SU-DHL-6 (cell line): ENCODE data around the gene MCTP1.

Experiments
- H2AFZ ChIP-seq: fragments of 200-600 bp; sonication (generic); 2 replicates; pipeline ENCODE4 v1.6.1; 2014; ENCODE audit warnings: low read depth, mild to moderate bottlenecking, moderate library complexity, mixed read lengths, antibody characterized with exemption, low read length; ENCODE audit not compliant: severe bottlenecking
- H3F3A ChIP-seq: fragments of 200-600 bp; shearing (Covaris generic); 2 replicates; pipeline ENCODE4 v1.6.0; 2016; ENCODE audit warnings: antibody characterized with exemption, mild to moderate bottlenecking; ENCODE audit not compliant: insufficient read depth
- H3K27ac ChIP-seq: fragments of 200-600 bp; sonication (generic); 2 replicates; pipeline ENCODE4 v1.5.1; 2016; ENCODE audit warnings: low read depth, mild to moderate bottlenecking, low read length, moderate library complexity, mixed read lengths
- H3K27me3 ChIP-seq: fragments of 200-600 bp; sonication (generic), shearing (Covaris generic); 2 replicates; pipeline ENCODE4 v1.6.0; 2014; ENCODE audit warnings: mild to moderate bottlenecking, low read length
- H3K36me3 ChIP-seq: fragments of 200-600 bp; sonication (generic); 2 replicates; pipeline ENCODE4 v1.6.1; 2014; ENCODE audit warnings: mild to moderate bottlenecking, low read length, mixed read lengths
- H3K4me2 ChIP-seq: fragments of 300-600, 200-600 bp; shearing (Covaris generic), sonication (generic); 2 replicates; pipeline ENCODE4 v1.6.0; 2014; ENCODE audit warnings: low read length, low read depth, mild to moderate bottlenecking; ENCODE audit not compliant: poor library complexity, severe bottlenecking
- H3K4me3 ChIP-seq: fragments of 200-600 bp; sonication (generic); 2 replicates; pipeline ENCODE4 v1.5.1; 2014; ENCODE audit warnings: antibody characterized with exemption, low read length, mild to moderate bottlenecking, mixed read lengths; ENCODE audit not compliant: insufficient read depth, poor library complexity, severe bottlenecking
- H3K79me2 ChIP-seq: fragments of 200-600 bp; sonication (generic); 2 replicates; pipeline ENCODE4 v1.6.1; 2014; ENCODE audit warnings: mild to moderate bottlenecking, low read length, moderate library complexity; ENCODE audit not compliant: insufficient read depth
- H3K9ac ChIP-seq: fragments of 200-600 bp; sonication (generic); 2 replicates; pipeline ENCODE4 v1.7.0; 2014; ENCODE audit warnings: mild to moderate bottlenecking, low read length
- H3K9me2 ChIP-seq: fragments of 200-600 bp; sonication (generic); replicated peaks from 2 replicates; pipeline ENCODE4 v1.6.1; 2014; ENCODE audit warnings: low read length; ENCODE audit not compliant: insufficient read depth
- H3K9me3 ChIP-seq: fragments of 200-600 bp; sonication (generic); 2 replicates; pipeline ENCODE4 v1.6.1; 2014; ENCODE audit warnings: low read length, mixed read lengths; ENCODE audit not compliant: insufficient read depth
- H4K20me1 ChIP-seq: fragments of 200-600 bp; sonication (generic); 2 replicates; pipeline ENCODE4 v1.6.1; 2014; ENCODE audit warnings: low read depth, mild to moderate bottlenecking, antibody characterized with exemption, low read length, moderate library complexity, mixed read lengths
- EZH2phosphoT487 ChIP-seq: fragments of 200-600 bp; sonication (generic), shearing (Covaris generic); conservative IDR thresholded peaks from 2 replicates; pipeline ENCODE4 v1.6.1; 2018; ENCODE audit warnings: mild to moderate bottlenecking, antibody characterized with exemption, low read length, moderate library complexity, mixed read lengths
- TF ChIP-seq, protein P1 (sequence below): fragments of 200-600 bp; sonication (generic); IDR thresholded peaks from one replicate; pipeline ENCODE4 v1.5.1; 2017; ENCODE audit warnings: antibody characterized with exemption, mild to moderate bottlenecking, low read length, moderate library complexity; ENCODE audit not compliant: insufficient read depth, poor library complexity, severe bottlenecking

MCTP1 gene

DNA sequence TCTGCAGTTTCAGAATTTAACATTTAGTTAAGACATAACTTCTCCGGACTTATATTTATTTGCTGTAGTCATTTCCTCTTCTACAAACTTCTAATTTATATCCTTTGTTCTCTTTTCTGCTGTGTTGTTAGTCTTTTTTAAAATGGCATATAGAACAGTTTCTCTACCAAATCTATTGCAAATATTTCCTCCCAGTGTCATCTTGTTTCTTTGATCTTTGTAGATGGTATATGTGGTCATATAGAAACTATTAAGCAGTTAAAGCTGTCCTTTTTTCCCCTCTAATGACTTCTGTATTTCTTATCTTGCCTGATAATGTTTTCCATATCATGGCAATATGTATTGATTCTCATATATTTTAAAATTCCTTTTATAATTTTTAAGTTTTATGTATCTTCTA is 264.5 kb downstream of the MCTP1 start:
- TF ChIP-seq, protein P1, sequence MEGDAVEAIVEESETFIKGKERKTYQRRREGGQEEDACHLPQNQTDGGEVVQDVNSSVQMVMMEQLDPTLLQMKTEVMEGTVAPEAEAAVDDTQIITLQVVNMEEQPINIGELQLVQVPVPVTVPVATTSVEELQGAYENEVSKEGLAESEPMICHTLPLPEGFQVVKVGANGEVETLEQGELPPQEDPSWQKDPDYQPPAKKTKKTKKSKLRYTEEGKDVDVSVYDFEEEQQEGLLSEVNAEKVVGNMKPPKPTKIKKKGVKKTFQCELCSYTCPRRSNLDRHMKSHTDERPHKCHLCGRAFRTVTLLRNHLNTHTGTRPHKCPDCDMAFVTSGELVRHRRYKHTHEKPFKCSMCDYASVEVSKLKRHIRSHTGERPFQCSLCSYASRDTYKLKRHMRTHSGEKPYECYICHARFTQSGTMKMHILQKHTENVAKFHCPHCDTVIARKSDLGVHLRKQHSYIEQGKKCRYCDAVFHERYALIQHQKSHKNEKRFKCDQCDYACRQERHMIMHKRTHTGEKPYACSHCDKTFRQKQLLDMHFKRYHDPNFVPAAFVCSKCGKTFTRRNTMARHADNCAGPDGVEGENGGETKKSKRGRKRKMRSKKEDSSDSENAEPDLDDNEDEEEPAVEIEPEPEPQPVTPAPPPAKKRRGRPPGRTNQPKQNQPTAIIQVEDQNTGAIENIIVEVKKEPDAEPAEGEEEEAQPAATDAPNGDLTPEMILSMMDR = no peak
- TF ChIP-seq EZH2phosphoT487 = no peak
- no peaks in the 10 kb centered on the region for H3F3A ChIP-seq
- H3K36me3 ChIP-seq = no peaks in the 10 kb centered on the region
- H4K20me1 ChIP-seq = no peaks in the 10 kb centered on the region
- no peak overlapping the region for H3K4me3 ChIP-seq
- H2AFZ ChIP-seq = no peak overlapping the region
- H3K27me3 ChIP-seq = no peaks in the 10 kb centered on the region
- H3K9me2 ChIP-seq = no peaks in the 10 kb centered on the region
- no peaks in the 10 kb centered on the region for H3K9me3 ChIP-seq
- no peaks in the 10 kb centered on the region for H3K79me2 ChIP-seq
- H3K27ac ChIP-seq = no peak overlapping the region
- no peak overlapping the region for H3K9ac ChIP-seq
- H3K4me2 ChIP-seq = no peak overlapping the region

DNA sequence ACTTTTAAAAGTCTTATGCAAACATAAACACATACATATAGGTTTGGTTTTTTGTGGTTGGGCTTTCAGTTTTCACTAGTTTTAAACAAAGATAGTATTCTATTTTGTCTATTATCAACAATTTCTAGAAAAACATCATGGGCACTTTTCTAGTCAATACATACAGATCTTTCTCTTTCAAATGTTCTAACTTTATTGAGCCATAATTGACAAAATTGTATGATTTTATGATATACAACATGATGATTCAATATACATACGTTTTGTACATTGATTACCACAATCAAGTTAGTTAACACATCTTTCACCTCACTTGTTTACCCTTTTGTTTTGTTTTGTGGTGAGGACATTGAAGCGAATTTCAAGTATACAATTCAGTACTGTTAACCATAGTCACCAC is 265.9 kb downstream of the MCTP1 start:
- TF ChIP-seq EZH2phosphoT487 = no peak
- TF ChIP-seq, protein P1 = no peak
- Histone ChIP-seq H2AFZ (no peak overlapping the region), H3K27ac (no peak overlapping the region), H3K4me3 (no peak overlapping the region), H3K9me2 (no peaks in the 10 kb centered on the region), H3K79me2 (no peaks in the 10 kb centered on the region), H3K4me2 (no peak overlapping the region), H3K9me3 (no peaks in the 10 kb centered on the region), H3K36me3 (no peaks in the 10 kb centered on the region), H3F3A (no peaks in the 10 kb centered on the region), H3K9ac (no peak overlapping the region), H4K20me1 (no peaks in the 10 kb centered on the region), H3K27me3 (no peaks in the 10 kb centered on the region)

DNA sequence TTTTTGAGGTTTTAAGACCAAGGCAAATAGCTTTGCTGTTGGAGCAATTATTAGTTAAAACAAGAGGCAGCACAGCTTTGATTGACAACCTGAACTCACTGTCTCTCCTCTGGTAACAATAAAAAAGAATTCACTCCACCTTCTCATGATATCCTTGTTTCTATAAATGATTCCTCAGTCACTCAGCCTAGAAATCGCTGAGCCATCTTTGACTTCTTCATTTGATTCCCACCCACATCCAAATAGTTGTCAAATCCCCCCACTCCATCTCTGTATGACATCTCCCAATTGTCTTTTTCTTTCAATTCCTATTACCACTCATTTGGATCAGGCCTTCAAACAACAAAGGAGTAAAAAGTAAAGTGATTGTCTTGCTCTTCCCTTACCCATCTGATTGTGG is 266.4 kb downstream of the MCTP1 start:
- H3K4me3 ChIP-seq = no peak overlapping the region
- H2AFZ ChIP-seq = no peak overlapping the region
- H4K20me1 ChIP-seq = no peaks in the 10 kb centered on the region
- TF ChIP-seq EZH2phosphoT487 = no peak
- TF ChIP-seq, protein P1 = no peak
- no peaks in the 10 kb centered on the region for H3K9me3 ChIP-seq
- no peaks in the 10 kb centered on the region for H3K36me3 ChIP-seq
- no peak overlapping the region for H3K27ac ChIP-seq
- no peak overlapping the region for H3K9ac ChIP-seq
- no peaks in the 10 kb centered on the region for H3K27me3 ChIP-seq
- H3K79me2 ChIP-seq = no peaks in the 10 kb centered on the region
- H3F3A ChIP-seq = no peaks in the 10 kb centered on the region
- no peak overlapping the region for H3K4me2 ChIP-seq
- no peaks in the 10 kb centered on the region for H3K9me2 ChIP-seq

DNA sequence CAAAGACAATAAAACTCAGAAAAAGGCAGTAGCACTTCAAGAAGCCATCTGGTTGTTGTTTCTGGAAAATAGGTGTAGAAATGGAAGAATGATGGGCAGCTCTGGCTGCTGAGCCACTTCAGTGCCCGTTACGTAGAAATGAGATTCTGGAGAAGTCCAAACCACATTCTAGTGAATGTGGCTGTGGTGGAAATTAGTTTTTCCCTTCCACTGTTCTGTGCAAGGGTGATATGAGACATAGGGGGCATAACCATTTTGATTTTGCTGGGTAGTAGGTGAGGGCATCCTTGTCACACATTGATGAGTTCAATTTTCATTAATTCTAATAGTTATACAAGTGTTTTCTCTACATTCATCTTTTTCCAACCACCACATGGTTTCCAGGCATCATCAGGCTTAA is 275.1 kb downstream of the MCTP1 start:
- Histone ChIP-seq H3K79me2 (no peaks in the 10 kb centered on the region), H3K4me2 (no peak overlapping the region), H4K20me1 (no peaks in the 10 kb centered on the region), H2AFZ (no peak overlapping the region), H3K9me3 (no peaks in the 10 kb centered on the region), H3K27me3 (no peaks in the 10 kb centered on the region), H3K9me2 (no peaks in the 10 kb centered on the region), H3K4me3 (no peak overlapping the region), H3F3A (no peaks in the 10 kb centered on the region), H3K9ac (no peak overlapping the region), H3K27ac (no peak overlapping the region), H3K36me3 (no peaks in the 10 kb centered on the region)
- TF ChIP-seq, protein P1 = no peak
- no peak for TF ChIP-seq EZH2phosphoT487
